ENCODE data around the gene GPX4. TPM values are rescaled to one million over a fixed set of nuclear protein-coding genes. Genes with fewer than 3 reads are reported as not detected.

The GPX4 gene
- total and polyA plus RNA-seq, 2 of the 13 experiments (the other 11 are each of a cell fraction or from before 2014, with no cell fraction given) = 535 to 613 TPM

DNA sequence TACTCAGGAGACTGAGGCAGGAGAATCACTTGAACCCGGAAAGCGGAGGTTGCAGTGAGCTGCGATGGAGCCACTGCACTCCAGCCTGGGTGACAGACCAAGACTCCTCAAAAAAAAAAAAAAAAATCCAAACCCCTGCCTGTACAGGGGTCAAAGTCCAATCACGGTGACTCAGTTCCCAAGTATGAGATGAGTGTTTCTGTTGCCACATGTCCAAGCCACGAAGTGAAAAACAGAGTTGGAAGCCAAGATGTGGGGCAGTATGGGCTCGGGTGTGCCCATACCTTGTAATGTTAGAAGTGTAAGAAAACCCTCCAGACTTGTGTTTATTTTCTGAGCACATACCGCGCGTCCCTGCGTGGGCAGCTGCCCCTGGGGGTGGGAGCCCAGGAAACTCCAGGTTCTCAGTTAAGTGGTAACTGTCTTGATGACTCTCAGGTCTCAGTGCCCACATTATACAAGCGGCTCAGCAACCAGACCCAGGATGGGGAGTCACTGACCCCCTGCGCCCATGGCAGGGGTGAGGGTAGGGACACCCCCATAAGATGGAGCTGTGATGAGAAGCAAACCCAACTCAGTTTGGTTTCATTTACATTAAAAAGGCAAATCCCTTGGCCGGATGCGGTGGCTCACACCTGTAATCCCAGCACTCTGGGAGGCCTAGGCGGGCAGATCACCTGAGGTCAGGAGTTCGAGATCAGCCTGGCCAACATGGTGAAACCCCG, 1.2 kb upstream of the GPX4 start (continued):
- TF ChIP-seq, protein P1, sequence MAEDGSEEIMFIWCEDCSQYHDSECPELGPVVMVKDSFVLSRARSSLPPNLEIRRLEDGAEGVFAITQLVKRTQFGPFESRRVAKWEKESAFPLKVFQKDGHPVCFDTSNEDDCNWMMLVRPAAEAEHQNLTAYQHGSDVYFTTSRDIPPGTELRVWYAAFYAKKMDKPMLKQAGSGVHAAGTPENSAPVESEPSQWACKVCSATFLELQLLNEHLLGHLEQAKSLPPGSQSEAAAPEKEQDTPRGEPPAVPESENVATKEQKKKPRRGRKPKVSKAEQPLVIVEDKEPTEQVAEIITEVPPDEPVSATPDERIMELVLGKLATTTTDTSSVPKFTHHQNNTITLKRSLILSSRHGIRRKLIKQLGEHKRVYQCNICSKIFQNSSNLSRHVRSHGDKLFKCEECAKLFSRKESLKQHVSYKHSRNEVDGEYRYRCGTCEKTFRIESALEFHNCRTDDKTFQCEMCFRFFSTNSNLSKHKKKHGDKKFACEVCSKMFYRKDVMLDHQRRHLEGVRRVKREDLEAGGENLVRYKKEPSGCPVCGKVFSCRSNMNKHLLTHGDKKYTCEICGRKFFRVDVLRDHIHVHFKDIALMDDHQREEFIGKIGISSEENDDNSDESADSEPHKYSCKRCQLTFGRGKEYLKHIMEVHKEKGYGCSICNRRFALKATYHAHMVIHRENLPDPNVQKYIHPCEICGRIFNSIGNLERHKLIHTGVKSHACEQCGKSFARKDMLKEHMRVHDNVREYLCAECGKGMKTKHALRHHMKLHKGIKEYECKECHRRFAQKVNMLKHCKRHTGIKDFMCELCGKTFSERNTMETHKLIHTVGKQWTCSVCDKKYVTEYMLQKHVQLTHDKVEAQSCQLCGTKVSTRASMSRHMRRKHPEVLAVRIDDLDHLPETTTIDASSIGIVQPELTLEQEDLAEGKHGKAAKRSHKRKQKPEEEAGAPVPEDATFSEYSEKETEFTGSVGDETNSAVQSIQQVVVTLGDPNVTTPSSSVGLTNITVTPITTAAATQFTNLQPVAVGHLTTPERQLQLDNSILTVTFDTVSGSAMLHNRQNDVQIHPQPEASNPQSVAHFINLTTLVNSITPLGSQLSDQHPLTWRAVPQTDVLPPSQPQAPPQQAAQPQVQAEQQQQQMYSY (CRISPR knock-in tag; IDR thresholded peaks at IDR 0.05) = no peak
- TF ChIP-seq AHDC1 (CRISPR knock-in tag; IDR thresholded peaks at IDR 0.05; ENCODE audit: borderline replicate concordance) (no peak), MEIS2 (CRISPR knock-in tag; IDR thresholded peaks at IDR 0.05) (no peak), ZSCAN29 (CRISPR knock-in tag; conservative IDR thresholded peaks at IDR 0.05) (no peak), MED1 (CRISPR knock-in tag; IDR thresholded peaks at IDR 0.05) (peak; percentile 50; the same call in 1 of the 2 replicates), KDM1A (CRISPR knock-in tag; IDR thresholded peaks at IDR 0.05) (peak; percentile 24; the same call in 1 of the 2 replicates), ZNF616 (CRISPR knock-in tag; IDR thresholded peaks at IDR 0.05; ENCODE audit: low read depth) (no peak), ZNF446 (CRISPR knock-in tag; IDR thresholded peaks at IDR 0.05) (no peak), ESRRA (CRISPR knock-in tag; IDR thresholded peaks at IDR 0.05; ENCODE audit: low read depth) (no peak; the same call in 1 of the 2 replicates), SRY (CRISPR knock-in tag; IDR thresholded peaks at IDR 0.05) (no peak), ARNT2 (CRISPR knock-in tag; IDR thresholded peaks at IDR 0.05; ENCODE audit: low read depth) (no peak; the same call in 1 of the 2 replicates), ZNF678 (CRISPR knock-in tag; IDR thresholded peaks at IDR 0.05) (no peak), TEAD3 (CRISPR knock-in tag; optimal IDR thresholded peaks at IDR 0.05; ENCODE audit: borderline replicate concordance) (peak; percentile 96), ARID5B (CRISPR knock-in tag; IDR thresholded peaks at IDR 0.05) (peak; percentile 43; the same call in 1 of the 2 replicates)
- TF ChIP-seq, protein P2, sequence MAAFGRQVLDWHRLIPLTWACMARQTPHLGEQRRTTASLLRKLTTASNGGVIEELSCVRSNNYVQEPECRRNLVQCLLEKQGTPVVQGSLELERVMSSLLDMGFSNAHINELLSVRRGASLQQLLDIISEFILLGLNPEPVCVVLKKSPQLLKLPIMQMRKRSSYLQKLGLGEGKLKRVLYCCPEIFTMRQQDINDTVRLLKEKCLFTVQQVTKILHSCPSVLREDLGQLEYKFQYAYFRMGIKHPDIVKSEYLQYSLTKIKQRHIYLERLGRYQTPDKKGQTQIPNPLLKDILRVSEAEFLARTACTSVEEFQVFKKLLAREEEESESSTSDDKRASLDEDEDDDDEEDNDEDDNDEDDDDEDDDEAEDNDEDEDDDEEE (CRISPR knock-in tag; IDR thresholded peaks at IDR 0.05) = no peak
